HepG2 (cell line): ENCODE measurements around the gene DEPDC5. TPM values are rescaled to one million over a fixed set of nuclear protein-coding genes. Genes with fewer than 3 reads are reported as not detected.
A peak's percentile ranks its signal among the peaks of the same experiment; 100 is the strongest.

Experiments
- AKNA ChIP-seq: sonication (generic); formaldehyde crosslinking; IDR thresholded peaks from 2 replicates; pipeline ENCODE4 v1.4.0; 2020; ENCODE audit warnings: missing genetic modification reagents, borderline replicate concordance
- HCFC1 ChIP-seq: fragments of 150-350 bp; IDR thresholded peaks from 2 replicates; pipeline ENCODE4 v1.6.1; 2014; ENCODE audit warnings: low read depth, low read length
- HNRNPLL ChIP-seq: fragments of 200-400 bp; formaldehyde crosslinking; IDR thresholded peaks from 2 replicates; pipeline ENCODE4 v1.6.1; 2017; ENCODE audit warnings: mild to moderate bottlenecking, low read depth, low read length; ENCODE audit not compliant: poor library complexity, severe bottlenecking
- NAIF1 ChIP-seq: sonication (generic); formaldehyde crosslinking; IDR thresholded peaks from 2 replicates; pipeline ENCODE4 v1.5.0; 2020; ENCODE audit warnings: mild to moderate bottlenecking, missing genetic modification reagents, borderline replicate concordance
- NFAT5 ChIP-seq: sonication (generic); formaldehyde crosslinking; IDR thresholded peaks from 2 replicates; pipeline ENCODE4 v1.4.0; 2020; ENCODE audit warnings: missing genetic modification reagents
- NFYB ChIP-seq: sonication (generic); formaldehyde crosslinking; IDR thresholded peaks from 2 replicates; pipeline ENCODE4 v1.4.0; 2020; ENCODE audit warnings: missing genetic modification reagents
- NONO ChIP-seq, 2 experiments: fragments of 450-650 bp in 1 of 2; sonication (generic) in 1 of 2; formaldehyde crosslinking in 1 of 2; IDR thresholded peaks in 1 of 2; conservative IDR thresholded peaks in 1 of 2; 2 replicates each; pipeline versions ENCODE4 v1.6.1 to v1.8.0; 2017 to 2022; ENCODE audit warnings: mild to moderate bottlenecking in 1 of 2, missing genetic modification reagents in 1 of 2, moderate library complexity in 1 of 2
- TFAP4 ChIP-seq: sonication (generic); IDR thresholded peaks from 2 replicates; pipeline ENCODE4 v1.6.1; 2016; ENCODE audit warnings: low read depth, borderline replicate concordance
- ZHX1 ChIP-seq: sonication (generic); formaldehyde crosslinking; IDR thresholded peaks from 2 replicates; pipeline ENCODE4 v1.8.1; 2022; ENCODE audit warnings: low read depth, mild to moderate bottlenecking, missing genetic modification reagents
- ZNF275 ChIP-seq: sonication (generic); formaldehyde crosslinking; IDR thresholded peaks from 2 replicates; pipeline ENCODE4 v1.8.0; 2022; ENCODE audit warnings: missing genetic modification reagents, mild to moderate bottlenecking, inconsistent platforms, borderline replicate concordance
- ZNF572 ChIP-seq: sonication (generic); formaldehyde crosslinking; IDR thresholded peaks from 2 replicates; pipeline ENCODE4 v1.5.1; 2020; ENCODE audit warnings: mild to moderate bottlenecking, missing genetic modification reagents
- ZNF737 ChIP-seq: sonication (generic); formaldehyde crosslinking; IDR thresholded peaks from 2 replicates; pipeline ENCODE4 v1.5.0; 2020; ENCODE audit warnings: missing genetic modification reagents, mild to moderate bottlenecking, borderline replicate concordance
- polyA plus RNA-seq, 8 experiments: library from polyadenylated mRNA; depleted of rRNA in 3 of 8; stranded (reverse) in 7 of 8; unstranded in 1 of 8; fragments of >200 nt; fragmentation: Illumina TruSeq in 4 of 8; extraction: Trizol in 4 of 8; gene quantifications; 2 replicates each; pipeline versions ENCODE4 v1.2.1 to v1.2.3, GENCODE V29; 2011 to 2016; ENCODE audit warnings: low read depth in 4 of 8, missing spikeins in 1 of 8, mixed read lengths in 1 of 8; ENCODE audit not compliant: insufficient read depth in 1 of 8
- total RNA-seq, 5 experiments: library from RNA; depleted of rRNA; stranded (reverse); fragments of >200 nt; fragmentation: Illumina TruSeq; extraction: Trizol; gene quantifications; 2 replicates each; pipeline ENCODE4 v1.2.3, GENCODE V29; 2016; ENCODE audit warnings: low read depth in 1 of 5

Gene DEPDC5
- total and polyA plus RNA-seq, 2 of the 13 experiments (the other 11 are each of a cell fraction or from before 2014, with no cell fraction given): 9.8 to 12.4 TPM

GRCh38 chr22:31943978-31944699 lies 190.3 kb downstream of the DEPDC5 start, which contains the start of gene YWHAH (continued):
- TF ChIP-seq TFAP4 (no peak), ZHX1 (CRISPR knock-in tag) (no peak), HCFC1 (no peak), ZNF737 (no peak), ZNF275 (CRISPR knock-in tag) (no peak), ZNF572 (CRISPR knock-in tag) (no peak), AKNA (no peak), NAIF1 (CRISPR knock-in tag) (no peak), HNRNPLL (peak; percentile 62), NONO (IDR thresholded peaks at IDR 0.05) (no peak), NONO (CRISPR knock-in tag; conservative IDR thresholded peaks at IDR 0.05) (peak; percentile 33; the same call in 1 of the 2 replicates), NFYB (CRISPR knock-in tag) (no peak), NFAT5 (CRISPR knock-in tag) (0 out of 2 replicates have a peak, but pooled peaks have one; percentile 63)
